BLaER1 (cell line): ENCODE results near the gene PAAF1.

Experiments
- H3K27ac ChIP-seq: shearing (Covaris generic); formaldehyde crosslinking; 2 replicates; pipeline ENCODE4 v1.8.1; 2022
- H3K27me3 ChIP-seq: shearing (Covaris generic); formaldehyde crosslinking; 2 replicates; pipeline ENCODE4 v1.8.1; 2022
- H3K36me3 ChIP-seq: shearing (Covaris generic); formaldehyde crosslinking; 2 replicates; pipeline ENCODE4 v1.8.1; 2022
- H3K4me1 ChIP-seq: shearing (Covaris generic); formaldehyde crosslinking; 2 replicates; pipeline ENCODE4 v1.8.1; 2022
- H3K4me2 ChIP-seq: shearing (Covaris generic); formaldehyde crosslinking; 2 replicates; pipeline ENCODE4 v1.8.1; 2022
- H3K4me3 ChIP-seq: shearing (Covaris generic); formaldehyde crosslinking; 2 replicates; pipeline ENCODE4 v1.8.1; 2022
- H3K9ac ChIP-seq: shearing (Covaris generic); formaldehyde crosslinking; 2 replicates; pipeline ENCODE4 v1.8.1; 2022
- H3K9me3 ChIP-seq: shearing (Covaris generic); formaldehyde crosslinking; 2 replicates; pipeline ENCODE4 v1.8.1; 2022
- H4K20me1 ChIP-seq: shearing (Covaris generic); formaldehyde crosslinking; 2 replicates; pipeline ENCODE4 v1.8.1; 2022
- Cebpa-rat ChIP-seq: shearing (Covaris generic); IDR thresholded peaks from 2 replicates; pipeline ENCODE4 v1.8.1; 2022

The PAAF1 gene

GRCh38 chr11:73859671-73860070 lies 17.1 kb upstream of the PAAF1 start:
- Histone ChIP-seq H3K9me3 (no peaks in the 10 kb centered on the region), H3K9ac (no peak overlapping the region)
- no peak for TF ChIP-seq Cebpa-rat

DNA sequence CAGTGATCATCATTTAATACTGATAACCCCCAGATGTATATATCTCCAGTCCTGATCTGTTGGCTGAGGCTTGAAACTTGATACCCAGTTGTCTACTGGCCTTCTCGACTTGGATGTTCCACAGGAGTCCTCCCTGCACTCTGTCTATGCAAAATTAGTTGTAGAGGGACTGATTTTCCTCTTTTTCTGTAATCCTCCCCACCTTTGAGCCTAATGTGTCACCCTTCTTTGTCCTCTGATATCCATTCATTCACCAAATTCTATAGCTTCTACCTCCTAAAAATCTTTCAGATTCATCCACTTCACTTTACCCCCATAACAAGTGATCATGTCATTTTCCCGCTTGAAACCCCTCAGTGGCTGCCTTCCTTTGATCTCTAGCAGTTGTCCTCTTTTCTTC lies 16.6 kb upstream of the PAAF1 start:
- no peaks in the 10 kb centered on the region for H4K20me1 ChIP-seq
- no peak overlapping the region for H3K4me2 ChIP-seq
- 0 out of 2 replicates have a peak overlapping the region, but pooled peaks have one; percentile 19 for H3K9ac ChIP-seq
- no peaks in the 10 kb centered on the region for H3K4me1 ChIP-seq
- H3K27me3 ChIP-seq: no peaks in the 10 kb centered on the region
- peaks cover 77% of the 10 kb centered on the region for H3K36me3 ChIP-seq
- H3K9me3 ChIP-seq: no peaks in the 10 kb centered on the region
- no peak overlapping the region for H3K4me3 ChIP-seq
- H3K27ac ChIP-seq: no peak overlapping the region
- TF ChIP-seq Cebpa-rat: no peak

More at GRCh38 chr11:73859671-73860070, 17.1 kb upstream of the PAAF1 start:
- Histone ChIP-seq H3K4me3 (no peak overlapping the region), H3K27ac (no peak overlapping the region), H3K36me3 (peaks cover 75% of the 10 kb centered on the region), H3K27me3 (no peaks in the 10 kb centered on the region), H3K4me2 (no peak overlapping the region), H4K20me1 (no peaks in the 10 kb centered on the region), H3K4me1 (no peaks in the 10 kb centered on the region)

DNA sequence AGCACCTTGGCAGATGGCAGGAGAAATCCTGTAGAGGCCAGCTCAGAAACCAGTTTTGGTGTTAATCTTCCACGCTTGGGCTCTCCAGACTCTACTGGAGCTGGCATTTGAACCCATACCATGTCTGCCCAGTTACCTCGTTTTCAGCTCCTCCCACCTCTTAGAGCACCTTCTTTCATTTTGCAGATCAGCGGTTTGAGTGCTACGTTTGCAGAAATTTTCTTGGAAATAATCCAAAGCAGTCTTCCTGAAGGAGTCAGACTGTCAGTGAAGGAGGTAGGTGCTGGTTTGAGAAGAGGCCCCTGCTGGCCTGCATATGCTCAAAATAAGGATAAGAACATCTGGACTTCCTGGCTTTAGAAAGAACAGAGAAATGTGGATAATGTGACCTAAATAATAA lies 13.8 kb upstream of the PAAF1 start:
- Histone ChIP-seq H4K20me1 (no peaks in the 10 kb centered on the region), H3K27me3 (no peaks in the 10 kb centered on the region), H3K27ac (no peak overlapping the region), H3K4me1 (no peaks in the 10 kb centered on the region), H3K4me2 (no peak overlapping the region), H3K9ac (no peak overlapping the region), H3K9me3 (no peaks in the 10 kb centered on the region), H3K4me3 (no peak overlapping the region), H3K36me3 (peaks cover 86% of the 10 kb centered on the region)
- TF ChIP-seq Cebpa-rat: no peak

- Histone ChIP-seq H3K4me1 (no peaks in the 10 kb centered on the region), H3K4me2 (no peak overlapping the region), H4K20me1 (0 out of 2 replicates have a peak, but pooled peaks cover 6% of the 10 kb centered on the region), H3K27ac (no peak overlapping the region), H3K9ac (no peak overlapping the region), H3K36me3 (peaks cover 88% of the 10 kb centered on the region), H3K9me3 (no peaks in the 10 kb centered on the region), H3K27me3 (no peaks in the 10 kb centered on the region), H3K4me3 (no peak overlapping the region)
- TF ChIP-seq Cebpa-rat: no peak
Measured at GRCh38 chr11:73866095-73866579, 10.7 kb upstream of the PAAF1 start.

DNA sequence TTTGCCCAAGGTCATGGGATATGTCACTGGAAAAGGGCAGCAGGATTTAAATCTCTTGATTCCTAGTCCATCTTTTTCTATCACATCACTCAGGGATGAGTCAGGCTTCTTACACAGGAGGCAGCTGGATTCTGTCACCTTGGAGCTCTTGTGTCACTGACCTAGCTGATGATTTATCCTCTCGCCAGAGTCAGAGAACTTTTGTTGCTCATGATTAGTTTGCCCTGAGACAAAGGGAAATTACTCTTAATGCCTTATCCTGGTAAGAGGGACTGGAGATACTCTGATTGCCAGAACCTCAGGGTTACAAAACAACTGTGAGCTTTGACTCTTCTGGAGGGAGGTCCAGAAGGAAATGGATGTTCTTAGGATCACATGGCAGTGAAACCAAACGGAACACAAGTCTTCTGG lies 10.2 kb upstream of the PAAF1 start:
- Histone ChIP-seq H3K27me3 (no peaks in the 10 kb centered on the region), H3K36me3 (peaks cover 88% of the 10 kb centered on the region), H4K20me1 (0 out of 2 replicates have a peak, but pooled peaks cover 6% of the 10 kb centered on the region), H3K4me3 (no peak overlapping the region), H3K4me2 (no peak overlapping the region), H3K27ac (no peak overlapping the region), H3K9me3 (no peaks in the 10 kb centered on the region), H3K9ac (no peak overlapping the region), H3K4me1 (no peaks in the 10 kb centered on the region)
- no peak for TF ChIP-seq Cebpa-rat

DNA sequence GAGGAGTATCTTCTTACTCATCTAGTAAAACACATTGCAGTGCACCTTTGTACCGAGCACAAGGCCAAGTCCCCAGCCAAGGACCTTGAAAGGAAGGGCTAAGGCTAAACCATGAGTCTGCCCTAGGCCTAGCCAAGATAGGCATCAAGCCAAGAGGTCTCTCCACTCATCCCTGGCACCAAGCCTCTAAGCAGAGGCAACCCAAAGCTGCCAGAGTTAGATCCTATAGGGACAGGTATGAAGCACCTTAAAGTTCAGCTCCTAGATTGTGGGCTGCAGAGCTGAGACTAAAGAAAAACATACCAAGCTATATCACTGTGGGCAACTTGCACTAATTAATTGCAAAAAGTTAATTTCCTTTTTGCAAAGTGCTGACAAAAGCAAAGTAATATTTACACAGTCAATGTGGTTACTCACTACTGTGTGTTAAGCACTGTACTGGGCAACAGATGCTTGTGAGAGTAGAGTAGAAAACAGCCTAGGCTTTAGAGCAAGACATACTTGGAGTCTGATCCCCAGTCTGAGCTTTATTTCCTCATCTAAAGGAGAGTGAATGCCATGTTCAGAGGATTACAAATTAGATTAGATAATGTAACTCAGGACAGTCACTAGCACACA lies 7.4 kb upstream of the PAAF1 start:
- TF ChIP-seq Cebpa-rat: no peak
- no peaks in the 10 kb centered on the region for H3K4me1 ChIP-seq
- no peak overlapping the region for H3K27ac ChIP-seq
- no peaks in the 10 kb centered on the region for H3K9me3 ChIP-seq
- no peaks in the 10 kb centered on the region for H3K27me3 ChIP-seq
- peaks cover 88% of the 10 kb centered on the region for H3K36me3 ChIP-seq
- no peak overlapping the region for H3K4me3 ChIP-seq
- H3K9ac ChIP-seq: no peak overlapping the region
- no peak overlapping the region for H3K4me2 ChIP-seq
- peaks cover 16% of the 10 kb centered on the region; the same call in 1 of the 2 replicates for H4K20me1 ChIP-seq

DNA sequence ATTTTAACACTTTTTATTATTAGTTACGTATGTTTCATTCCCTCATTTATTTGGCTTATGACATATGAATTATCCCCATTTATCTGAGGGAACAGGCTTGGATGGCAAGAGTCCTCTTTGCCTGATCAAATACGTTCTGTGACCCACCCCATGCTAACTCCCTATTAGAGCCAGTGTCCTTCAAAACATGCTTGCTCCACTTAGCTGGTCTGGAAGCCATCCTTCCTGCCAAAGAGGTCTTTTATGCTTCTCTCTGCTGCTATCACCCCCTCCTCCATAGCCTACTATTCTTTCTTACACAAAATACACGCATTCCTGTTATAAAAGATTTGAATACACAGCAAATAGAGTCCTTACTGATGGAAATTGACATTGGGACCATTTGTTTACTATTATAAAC lies 6.5 kb upstream of the PAAF1 start:
- Histone ChIP-seq H3K27ac (no peak overlapping the region), H3K4me2 (no peak overlapping the region), H3K36me3 (peaks cover 88% of the 10 kb centered on the region), H3K9ac (no peak overlapping the region), H3K9me3 (no peaks in the 10 kb centered on the region), H3K4me1 (peaks cover 8% of the 10 kb centered on the region), H4K20me1 (peaks cover 23% of the 10 kb centered on the region; the same call in 1 of the 2 replicates), H3K4me3 (no peak overlapping the region), H3K27me3 (no peaks in the 10 kb centered on the region)
- no peak for TF ChIP-seq Cebpa-rat

- Histone ChIP-seq H3K9me3 (no peaks in the 10 kb centered on the region), H3K4me2 (no peak overlapping the region), H4K20me1 (peaks cover 25% of the 10 kb centered on the region; the same call in 1 of the 2 replicates), H3K9ac (no peak overlapping the region), H3K27me3 (no peaks in the 10 kb centered on the region), H3K4me3 (no peak overlapping the region), H3K36me3 (peaks cover 74% of the 10 kb centered on the region), H3K4me1 (peaks cover 23% of the 10 kb centered on the region), H3K27ac (no peak overlapping the region)
- no peak for TF ChIP-seq Cebpa-rat
Measured at GRCh38 chr11:73872749-73873357, 3.9 kb upstream of the PAAF1 start.

GRCh38 chr11:73875380-73875779 lies 1.4 kb upstream of the PAAF1 start:
- Histone ChIP-seq H3K4me2 (peak overlapping the region; percentile 88), H3K9me3 (no peaks in the 10 kb centered on the region), H3K36me3 (peaks cover 61% of the 10 kb centered on the region), H3K9ac (peak overlapping the region; percentile 89), H3K27ac (peak overlapping the region; percentile 91; the same call in 1 of the 2 replicates), H3K27me3 (no peaks in the 10 kb centered on the region), H3K4me1 (peaks cover 26% of the 10 kb centered on the region), H3K4me3 (peak overlapping the region; percentile 76), H4K20me1 (peaks cover 21% of the 10 kb centered on the region; the same call in 1 of the 2 replicates)
- no peak for TF ChIP-seq Cebpa-rat

- Histone ChIP-seq H3K4me1 (peaks cover 26% of the 10 kb centered on the region), H3K9me3 (no peaks in the 10 kb centered on the region), H3K27me3 (no peaks in the 10 kb centered on the region), H3K4me2 (peak overlapping the region; percentile 88), H3K36me3 (peaks cover 57% of the 10 kb centered on the region), H3K27ac (peak overlapping the region; percentile 91), H3K9ac (peak overlapping the region; percentile 89), H3K4me3 (peak overlapping the region; percentile 76), H4K20me1 (peaks cover 18% of the 10 kb centered on the region; the same call in 1 of the 2 replicates)
- TF ChIP-seq Cebpa-rat: no peak
Measured at GRCh38 chr11:73875840-73876239, 959 bp upstream of the PAAF1 start.
